Endometrium (tissue), 2 donors: ENCODE data around the gene MOCOS.
"Not testable (repeated sequence)": the region's sequence is repeated elsewhere in the genome, so short reads cannot be mapped to it uniquely, and the experiment has no call there.

Experiments
- FAIRE-seq: peaks from 2 replicates; lab custom pipeline; 2012; peaks lifted over from hg19 to GRCh38; lab: Jason Lieb, UNC
- donor health status: control.
- donor health status: control.

MOCOS gene, protein sequence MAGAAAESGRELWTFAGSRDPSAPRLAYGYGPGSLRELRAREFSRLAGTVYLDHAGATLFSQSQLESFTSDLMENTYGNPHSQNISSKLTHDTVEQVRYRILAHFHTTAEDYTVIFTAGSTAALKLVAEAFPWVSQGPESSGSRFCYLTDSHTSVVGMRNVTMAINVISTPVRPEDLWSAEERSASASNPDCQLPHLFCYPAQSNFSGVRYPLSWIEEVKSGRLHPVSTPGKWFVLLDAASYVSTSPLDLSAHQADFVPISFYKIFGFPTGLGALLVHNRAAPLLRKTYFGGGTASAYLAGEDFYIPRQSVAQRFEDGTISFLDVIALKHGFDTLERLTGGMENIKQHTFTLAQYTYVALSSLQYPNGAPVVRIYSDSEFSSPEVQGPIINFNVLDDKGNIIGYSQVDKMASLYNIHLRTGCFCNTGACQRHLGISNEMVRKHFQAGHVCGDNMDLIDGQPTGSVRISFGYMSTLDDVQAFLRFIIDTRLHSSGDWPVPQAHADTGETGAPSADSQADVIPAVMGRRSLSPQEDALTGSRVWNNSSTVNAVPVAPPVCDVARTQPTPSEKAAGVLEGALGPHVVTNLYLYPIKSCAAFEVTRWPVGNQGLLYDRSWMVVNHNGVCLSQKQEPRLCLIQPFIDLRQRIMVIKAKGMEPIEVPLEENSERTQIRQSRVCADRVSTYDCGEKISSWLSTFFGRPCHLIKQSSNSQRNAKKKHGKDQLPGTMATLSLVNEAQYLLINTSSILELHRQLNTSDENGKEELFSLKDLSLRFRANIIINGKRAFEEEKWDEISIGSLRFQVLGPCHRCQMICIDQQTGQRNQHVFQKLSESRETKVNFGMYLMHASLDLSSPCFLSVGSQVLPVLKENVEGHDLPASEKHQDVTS

DNA sequence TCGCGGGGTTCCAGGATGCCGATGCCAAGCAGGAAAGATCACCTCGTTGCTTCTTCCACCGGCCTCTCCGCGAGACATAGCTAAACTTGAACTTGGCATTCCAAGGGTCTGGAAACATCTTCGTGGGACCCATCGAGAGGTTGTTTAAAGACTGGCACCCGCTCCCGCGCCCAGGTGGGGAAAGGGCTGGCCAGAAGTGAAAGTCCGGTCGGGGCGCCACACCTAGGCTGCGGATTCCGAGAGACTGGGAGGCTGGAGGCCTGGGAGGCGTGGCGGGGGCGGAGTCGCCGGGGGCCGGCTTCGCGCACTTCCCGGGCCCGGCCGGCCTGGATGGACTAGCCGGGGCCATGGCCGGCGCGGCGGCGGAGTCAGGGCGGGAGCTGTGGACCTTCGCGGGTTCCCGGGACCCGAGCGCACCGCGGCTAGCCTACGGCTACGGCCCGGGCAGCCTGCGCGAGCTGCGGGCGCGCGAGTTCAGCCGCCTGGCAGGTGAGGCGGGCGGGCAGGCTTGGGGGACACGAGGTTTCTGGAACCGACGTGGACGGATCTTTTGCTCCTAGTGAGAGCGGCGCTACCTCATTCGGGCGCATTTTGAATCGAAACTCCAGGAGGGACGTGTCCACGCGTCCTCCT lies at the start of gene MOCOS:
Gene MOCOS, plus strand, starts transcription at position 305 of the 633 bp plus-strand sequence. Its CDS starts 43 bp downstream, at position 348.
- no peak for FAIRE-seq

DNA sequence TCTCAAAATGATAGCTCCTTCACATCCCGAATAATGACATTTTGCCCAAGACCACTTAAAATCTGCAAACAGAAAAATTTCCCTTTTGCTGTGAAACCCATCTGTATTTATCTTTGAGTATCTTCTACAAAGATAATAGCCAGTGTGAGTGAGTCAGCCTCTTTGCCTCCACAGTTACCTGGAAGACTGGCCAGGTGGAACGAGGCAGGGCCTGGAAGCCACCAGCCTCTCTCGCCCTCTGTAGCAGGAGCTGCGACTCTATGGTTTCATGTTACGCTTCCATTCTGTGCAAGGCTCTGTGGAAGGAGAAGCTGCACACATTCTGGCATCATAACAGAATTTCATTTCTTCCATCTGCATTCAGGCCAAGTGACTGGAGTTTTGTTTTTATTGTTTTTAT lies 48.1 kb upstream of the MOCOS start:
- no peak for FAIRE-seq

DNA sequence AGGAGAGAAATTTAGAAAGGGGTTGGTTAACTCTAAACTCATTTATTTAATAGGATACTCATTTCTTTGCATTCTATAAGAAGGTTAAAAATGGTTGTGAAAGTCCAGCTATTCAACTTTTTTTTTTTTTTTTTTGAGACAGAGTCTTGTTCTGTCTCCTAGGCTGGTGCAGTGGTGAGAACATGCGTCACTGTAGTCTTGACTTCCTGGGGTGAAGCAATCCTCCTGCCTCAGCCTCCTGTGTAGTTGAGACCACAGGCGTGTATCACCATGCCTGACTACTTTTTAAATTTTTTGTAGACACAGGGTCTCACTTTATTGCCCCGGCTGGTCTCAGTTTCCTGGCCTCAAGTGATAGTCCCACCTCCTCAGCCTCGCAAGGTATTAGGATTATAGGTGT lies 45.7 kb upstream of the MOCOS start:
- FAIRE-seq = no peak

DNA sequence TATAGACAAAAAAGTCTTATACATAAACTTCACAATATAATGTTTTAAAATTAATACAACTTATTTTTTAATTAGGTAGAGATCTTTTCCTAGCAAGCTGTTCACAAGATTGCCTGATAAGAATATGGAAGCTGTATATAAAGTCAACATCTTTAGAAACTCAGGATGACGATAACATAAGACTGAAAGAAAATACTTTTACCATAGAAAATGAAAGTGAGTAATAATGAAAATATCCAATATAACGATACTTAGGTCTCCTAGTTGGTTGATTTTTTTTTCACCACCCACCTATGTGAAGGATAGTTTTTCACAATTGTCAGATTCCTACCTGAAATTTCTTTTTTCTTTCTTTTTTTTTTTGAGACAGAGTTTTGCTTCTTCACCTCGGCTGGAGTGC lies 44.5 kb upstream of the MOCOS start:
- FAIRE-seq = no peak

DNA sequence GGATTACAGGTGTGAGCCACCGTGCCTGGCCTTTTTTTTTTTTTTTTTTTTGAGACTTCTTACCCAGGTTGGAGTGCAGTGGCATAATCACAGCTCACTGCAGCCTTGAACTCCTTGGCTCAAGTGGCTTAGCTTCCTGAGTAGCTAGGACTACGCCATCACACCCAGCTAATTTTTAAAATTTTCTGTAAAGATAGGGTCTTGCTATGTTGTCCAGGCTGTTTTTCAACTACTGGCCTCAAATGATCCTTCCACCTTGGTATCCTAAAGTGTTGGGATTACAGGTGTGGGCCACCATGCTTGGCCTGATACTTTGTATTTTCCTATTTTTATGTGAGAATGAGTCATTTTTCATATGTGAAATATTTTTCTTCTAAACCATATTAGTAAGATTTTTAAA lies 43.9 kb upstream of the MOCOS start:
- FAIRE-seq = no peak

DNA sequence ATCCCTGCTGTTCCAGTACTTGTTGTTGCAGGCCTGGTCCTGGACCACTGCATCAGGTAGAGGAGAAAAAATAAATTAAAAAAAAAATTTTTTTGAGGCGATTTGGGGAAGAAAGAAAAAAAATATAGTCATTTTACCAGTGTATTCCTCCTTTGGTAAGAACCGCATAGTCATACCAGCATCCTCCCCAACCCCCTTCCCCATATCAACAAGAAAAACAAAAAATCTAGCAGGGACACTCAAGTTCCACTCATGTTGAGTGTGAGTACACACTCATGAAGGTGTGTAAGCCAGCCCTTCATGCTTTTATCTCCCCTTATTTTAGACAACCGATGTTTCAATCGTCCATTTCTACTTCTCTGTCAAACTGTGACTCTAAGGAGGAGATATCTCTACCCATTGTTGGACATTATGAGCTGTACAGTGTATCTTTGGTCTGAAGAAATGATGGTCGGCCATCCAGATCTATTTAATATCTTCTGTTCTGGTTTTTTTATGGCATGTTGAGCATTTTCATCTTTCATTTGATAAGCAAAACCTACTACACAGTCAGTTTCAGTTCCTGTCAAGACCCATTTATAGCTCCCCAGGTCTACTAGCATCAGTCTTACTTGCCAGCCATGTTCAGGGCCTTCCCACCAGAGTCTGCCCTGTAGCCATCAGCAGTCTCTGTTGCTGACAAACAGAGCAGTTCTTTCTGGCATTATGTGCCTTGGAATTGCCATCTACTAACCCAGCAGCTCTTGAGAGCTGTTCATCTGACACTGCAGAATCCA lies 37.6 kb upstream of the MOCOS start:
- FAIRE-seq = no peak

DNA sequence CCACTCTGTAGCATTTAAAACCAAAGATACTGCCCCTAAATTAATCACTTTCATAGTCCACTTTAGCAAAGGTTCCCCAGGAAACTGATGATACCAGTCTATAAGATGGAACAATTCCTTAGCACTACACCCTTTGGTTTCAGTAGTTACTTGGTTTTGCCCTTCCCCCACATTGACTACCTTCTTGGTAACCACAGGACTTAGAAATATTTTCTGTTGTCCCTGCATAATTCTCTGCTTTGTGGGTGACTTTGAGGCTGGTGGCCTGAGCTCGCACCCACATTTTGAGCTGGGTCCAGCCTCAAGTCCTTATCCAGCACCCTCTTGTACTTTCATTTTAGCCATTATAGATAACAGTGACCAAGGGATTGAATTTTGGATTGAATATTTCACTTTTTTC lies 34.5 kb upstream of the MOCOS start:
- FAIRE-seq = no peak

DNA sequence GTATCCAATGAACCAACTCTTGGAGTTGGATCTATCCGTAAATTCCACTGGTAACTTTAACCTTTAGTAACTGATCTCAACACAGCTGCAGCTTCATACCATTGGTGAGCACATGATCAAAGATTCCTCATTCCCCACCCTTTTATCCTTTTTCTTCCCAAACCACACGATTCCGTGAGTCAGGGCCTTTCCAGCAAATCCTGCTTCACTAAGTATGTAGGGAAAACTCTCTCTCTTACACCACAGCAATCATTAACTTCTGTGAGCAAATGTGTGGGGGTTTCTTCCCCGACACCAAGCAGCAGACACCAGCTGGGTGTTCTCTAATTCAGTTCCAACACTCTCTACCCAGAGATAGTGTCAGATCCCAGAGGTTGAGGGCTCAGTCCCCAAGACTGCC lies 34.1 kb upstream of the MOCOS start:
- FAIRE-seq = no peak

DNA sequence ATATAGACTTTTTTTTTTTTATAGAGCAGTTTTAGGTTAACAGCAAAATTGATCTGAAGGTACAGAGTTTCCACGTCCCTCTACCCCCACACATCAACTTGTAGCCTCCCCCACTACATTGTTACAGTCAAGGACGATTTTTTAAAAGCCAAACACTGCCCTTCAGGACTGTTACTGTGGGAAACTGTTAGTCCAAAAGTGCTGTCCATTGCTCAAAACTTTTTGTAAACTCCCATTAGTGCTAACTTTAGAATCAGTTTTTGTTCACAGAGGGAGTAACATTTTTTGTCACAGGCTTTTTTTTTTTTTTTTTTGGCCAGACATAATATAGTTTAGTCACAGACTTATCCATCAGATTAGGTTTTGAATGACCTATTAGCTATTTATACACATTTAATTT lies 33.5 kb upstream of the MOCOS start:
- no peak for FAIRE-seq

DNA sequence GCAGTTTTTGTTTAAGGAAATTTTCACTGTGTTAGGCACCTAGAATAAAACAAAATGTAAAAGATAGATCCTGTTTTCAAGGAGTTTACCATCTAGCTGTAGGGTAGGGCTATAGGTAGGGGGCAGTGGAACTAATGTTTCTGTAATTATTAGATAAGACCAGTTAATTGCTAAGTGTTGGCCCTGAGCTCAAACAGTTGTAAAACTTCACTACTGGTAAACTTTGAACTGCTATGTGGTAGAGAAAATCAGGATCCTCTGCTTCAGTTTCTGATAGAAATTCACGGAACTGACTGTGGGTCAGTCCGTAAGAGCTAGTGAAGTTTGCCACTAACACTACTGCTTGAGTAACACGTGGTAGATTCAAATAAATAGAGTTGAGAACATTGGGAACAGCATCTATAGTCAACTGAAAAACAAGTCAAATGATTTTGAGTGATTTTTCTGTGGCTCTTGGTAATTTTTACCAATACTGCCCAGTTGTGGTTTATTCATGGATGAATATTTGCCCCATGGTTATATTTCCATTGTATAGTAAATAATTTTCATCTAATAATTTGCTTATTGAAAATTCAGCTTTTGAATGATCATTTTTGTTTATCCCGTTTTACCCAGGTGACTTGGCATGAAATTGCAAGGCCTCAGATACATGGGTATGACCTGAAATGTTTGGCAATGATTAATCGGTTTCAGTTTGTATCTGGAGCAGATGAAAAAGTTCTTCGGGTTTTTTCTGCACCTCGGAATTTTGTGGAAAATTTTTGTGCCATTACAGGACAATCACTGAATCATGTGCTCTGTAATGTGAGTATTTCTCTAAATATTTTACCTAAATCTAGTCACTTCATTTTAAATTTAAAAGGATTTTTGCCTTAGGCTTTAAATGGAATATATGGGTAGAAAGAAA lies 31.2 kb upstream of the MOCOS start:
- FAIRE-seq = no peak

DNA sequence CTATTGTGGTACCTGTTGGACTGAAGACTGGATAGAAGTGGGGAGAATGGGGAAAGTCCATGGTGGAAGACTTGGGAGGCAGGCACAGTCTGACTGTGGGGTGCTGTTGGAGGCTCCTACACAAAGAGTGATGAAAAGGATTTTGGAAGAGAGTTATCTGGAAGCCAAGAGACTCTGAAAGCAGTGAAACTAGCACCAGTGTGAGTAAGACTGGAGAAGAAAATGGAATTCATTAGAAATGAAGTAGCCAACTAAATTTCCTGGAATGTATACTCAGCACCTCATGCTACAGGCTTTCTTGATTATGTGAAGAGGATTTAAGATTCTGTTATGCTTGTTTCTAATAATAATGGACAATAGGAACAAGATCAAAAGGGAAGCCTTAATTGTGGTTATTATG lies 29.9 kb upstream of the MOCOS start:
- no peak for FAIRE-seq

DNA sequence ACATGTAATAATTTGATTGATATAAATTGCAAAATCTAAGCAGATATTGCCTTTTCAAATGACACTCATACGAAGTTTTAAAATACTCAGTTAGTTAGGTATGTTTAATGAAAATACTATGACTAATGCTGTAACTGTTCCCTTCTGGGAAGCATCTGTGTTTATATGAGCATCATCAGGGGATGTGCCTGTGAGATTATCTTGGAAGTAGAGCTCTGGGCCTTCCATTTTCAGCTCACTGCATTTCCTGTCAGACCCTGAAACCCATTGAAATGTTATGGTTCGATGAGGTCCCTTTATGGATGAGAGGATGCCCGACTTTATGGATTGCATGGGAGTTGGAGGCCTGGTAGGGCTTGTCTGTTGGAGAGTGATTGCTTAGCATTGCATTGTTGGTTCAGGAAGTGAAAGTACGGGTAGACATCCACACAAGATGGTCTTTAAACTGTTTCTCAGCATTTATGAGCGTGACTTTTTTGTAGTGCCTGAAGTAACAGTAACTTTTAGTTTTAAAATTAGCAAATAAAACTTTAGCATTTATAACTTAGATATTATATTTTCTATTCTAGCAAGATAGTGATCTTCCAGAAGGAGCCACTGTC lies 28.9 kb upstream of the MOCOS start:
- no peak for FAIRE-seq

DNA sequence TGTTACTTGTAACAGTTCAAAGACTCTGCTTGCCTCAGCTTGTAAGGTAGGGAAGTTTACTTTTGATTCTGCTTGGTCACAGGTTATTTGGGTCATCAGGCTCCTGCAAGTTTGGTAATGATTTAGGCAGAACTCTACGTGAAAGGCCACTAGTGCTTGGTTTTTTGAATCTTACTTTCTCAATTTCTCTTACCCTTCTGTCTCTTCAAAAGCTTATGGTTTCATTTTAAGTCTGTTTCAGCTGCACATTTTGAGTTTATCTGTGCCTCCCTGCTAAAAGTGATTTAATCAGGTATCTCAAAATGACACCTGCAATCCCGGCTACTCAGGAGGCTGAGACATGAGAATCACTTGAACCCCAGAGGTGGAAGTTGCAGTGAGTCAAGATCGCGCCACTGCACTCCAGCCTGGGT lies 26.3 kb upstream of the MOCOS start:
- no peak for FAIRE-seq

DNA sequence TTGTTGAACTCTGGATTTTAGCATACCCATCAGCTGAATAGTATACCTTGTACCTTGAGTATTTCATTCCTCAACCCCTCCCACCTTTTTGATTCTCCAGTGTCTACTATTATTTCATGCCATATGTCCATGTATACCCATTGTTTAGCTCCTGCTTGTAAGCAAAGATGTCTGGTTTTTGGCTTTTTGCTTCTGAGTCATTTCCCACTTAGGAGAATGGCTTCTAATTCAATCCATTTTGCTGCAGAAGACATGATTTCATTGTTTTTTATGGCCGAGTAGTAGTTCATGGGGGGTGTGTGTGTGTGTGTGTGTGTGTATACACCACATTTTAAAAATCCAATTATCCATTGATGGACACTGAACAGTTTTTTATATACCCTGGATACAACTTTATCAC lies 24.3 kb upstream of the MOCOS start:
- FAIRE-seq = no peak

DNA sequence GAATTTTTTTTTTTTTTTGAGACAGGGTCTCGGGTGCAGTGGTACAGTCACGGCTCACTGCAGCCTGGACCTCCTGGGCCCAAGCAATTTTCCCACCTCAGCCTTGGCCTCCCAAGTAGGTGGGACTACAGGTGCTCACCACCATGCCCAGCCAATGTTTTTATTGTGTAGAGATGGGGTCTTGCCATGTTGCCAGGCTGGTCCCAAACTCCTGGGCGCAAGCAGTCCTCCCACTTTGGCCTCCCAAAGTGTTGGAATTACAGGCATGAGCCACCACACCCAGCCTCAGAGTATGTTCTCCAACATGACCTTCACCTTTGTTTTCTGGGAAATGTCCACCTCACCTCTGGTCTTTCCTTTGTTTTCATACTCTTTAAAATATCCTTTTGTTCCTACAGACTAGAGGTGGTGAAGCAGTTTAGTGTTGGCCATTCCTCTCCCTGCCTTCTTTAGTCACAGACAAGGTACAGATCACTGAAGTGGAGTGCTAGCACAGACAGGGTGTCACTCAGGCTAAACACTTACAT lies 19.5 kb upstream of the MOCOS start:
- no peak for FAIRE-seq

DNA sequence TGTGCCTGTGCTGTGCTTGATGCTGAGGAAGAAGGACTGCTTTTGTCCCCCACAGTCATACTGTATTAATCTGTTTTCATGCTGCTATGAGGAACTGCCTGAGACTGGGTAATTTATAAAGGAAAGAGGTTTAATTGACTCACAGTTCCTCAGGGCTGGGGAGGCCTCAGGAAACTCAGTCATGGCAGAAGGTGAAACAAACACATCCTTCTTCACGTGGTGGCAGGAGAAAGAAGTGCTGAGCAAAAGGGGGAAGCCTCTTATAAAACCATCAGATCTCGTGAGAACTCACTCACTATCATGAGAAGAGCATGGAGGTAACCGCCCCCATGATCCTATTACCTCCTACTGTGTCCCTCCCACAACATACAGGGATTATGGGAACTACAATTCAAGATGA lies 19.0 kb upstream of the MOCOS start:
- not testable (repeated sequence) for FAIRE-seq

DNA sequence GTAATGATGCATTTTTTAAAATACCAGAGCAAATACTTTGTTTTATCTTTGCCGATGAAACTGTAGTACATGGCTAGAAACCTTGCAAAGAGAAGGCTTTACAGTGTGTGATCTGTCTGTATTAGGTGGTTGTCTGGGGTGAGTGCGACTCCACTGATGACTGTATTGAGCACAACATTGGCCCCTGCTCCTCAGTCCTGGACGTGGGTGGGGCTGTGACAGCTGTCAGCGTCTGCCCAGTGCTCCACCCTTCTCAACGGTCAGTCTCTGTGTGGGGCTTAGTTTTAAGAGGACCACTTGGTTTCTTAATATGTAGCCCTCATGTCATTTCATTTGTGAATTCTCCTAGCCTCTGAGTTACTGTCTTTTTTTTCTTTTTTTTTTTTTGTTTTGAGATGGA lies 17.4 kb upstream of the MOCOS start:
- FAIRE-seq = no peak

DNA sequence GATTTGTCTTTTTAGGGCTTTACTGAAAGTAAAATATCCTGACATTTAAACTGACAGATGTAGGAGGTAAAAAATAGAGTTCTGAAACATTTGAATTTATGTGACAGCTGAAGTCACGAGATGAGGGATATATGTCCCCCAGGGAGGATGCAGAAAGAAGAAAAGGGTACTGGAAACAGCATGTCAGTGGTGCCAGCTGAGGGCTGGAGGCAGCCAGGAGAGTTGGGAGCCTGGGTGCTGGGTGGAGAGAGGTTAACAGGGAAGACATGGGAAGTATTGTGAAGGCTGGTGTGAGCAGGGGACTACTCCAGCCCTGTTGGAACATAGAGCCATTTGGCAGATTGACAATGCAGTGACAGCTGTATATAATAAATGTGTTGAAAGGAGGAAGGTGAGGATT lies 11.8 kb upstream of the MOCOS start:
- FAIRE-seq = no peak

DNA sequence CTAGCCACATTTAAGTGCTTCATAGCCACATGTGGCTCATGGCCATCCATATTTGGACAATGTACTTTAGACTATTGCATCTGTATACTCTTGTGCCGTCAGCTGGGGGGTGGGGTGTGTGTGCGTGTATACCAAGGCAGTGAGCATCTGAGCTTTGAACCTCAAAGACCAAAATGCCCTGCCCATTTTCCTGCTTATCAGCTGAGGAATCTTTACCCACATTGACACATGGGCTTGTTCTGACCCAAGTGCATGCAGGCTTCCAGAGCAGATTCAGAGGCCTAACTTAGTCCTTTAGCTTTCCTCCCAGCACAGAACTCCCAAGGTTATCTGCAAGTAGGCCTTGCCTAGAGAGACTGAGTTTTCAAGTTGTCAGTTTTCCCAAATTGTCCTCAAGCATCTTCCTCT lies 11.1 kb upstream of the MOCOS start:
- no peak for FAIRE-seq

DNA sequence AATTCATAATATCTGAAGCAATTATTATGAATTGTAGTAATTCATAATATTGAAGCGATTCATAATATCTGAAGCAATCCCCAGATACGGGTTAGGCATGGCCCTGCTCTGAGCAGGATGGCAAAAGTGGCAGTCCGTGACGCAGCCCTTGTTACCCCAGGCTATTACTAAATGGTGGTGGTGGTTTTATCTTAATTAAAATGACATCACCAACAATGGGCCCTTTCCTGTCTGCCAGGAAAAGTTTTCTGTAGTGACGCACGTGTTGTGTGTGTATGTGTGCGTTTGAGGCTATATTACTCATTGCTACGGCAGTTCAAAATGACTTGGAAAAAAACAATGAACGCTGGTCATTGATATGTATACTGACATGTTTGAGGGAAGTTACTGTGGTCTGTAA lies 10.6 kb upstream of the MOCOS start:
- no peak for FAIRE-seq
